Immature natural killer cell (primary cell): ENCODE measurements around the gene RRP36. TPM values are rescaled to one million over a fixed set of nuclear protein-coding genes. Genes with fewer than 3 reads are reported as not detected.
A peak's percentile ranks its signal among the peaks of the same experiment; 100 is the strongest.

Source experiments
- DNase-seq, 3 donors: peaks; one replicate each; pipeline ENCODE4 v3.0.0; 2022; ENCODE audit warnings: mixed read lengths in 1 of 3
- H3K27ac Mint-ChIP-seq, 6 donors: one replicate each; pipeline ENCODE4 v1.8.0; 2020; ENCODE audit warnings: mixed read lengths in 6 of 6, mild to moderate bottlenecking in 5 of 6, inconsistent platforms in 4 of 6, moderate library complexity in 3 of 6
- H3K27me3 Mint-ChIP-seq, 3 donors: one replicate each; pipeline ENCODE4 v1.8.0; 2020 to 2021; ENCODE audit warnings: low read depth in 3 of 3, mild to moderate bottlenecking in 3 of 3, mixed read lengths in 3 of 3, moderate library complexity in 3 of 3, inconsistent platforms in 1 of 3
- H3K36me3 Mint-ChIP-seq, 3 donors: one replicate each; pipeline ENCODE4 v1.8.0; 2020; ENCODE audit warnings: mixed read lengths in 3 of 3, inconsistent platforms in 2 of 3, mild to moderate bottlenecking in 2 of 3
- H3K4me1 Mint-ChIP-seq, 2 donors: one replicate each; pipeline ENCODE4 v1.8.0; 2020; ENCODE audit warnings: inconsistent platforms in 2 of 2, mild to moderate bottlenecking in 2 of 2, mixed read lengths in 2 of 2, moderate library complexity in 1 of 2
- H3K4me3 Mint-ChIP-seq, 5 donors: one replicate each; pipeline ENCODE4 v1.8.0; 2020; ENCODE audit warnings: mild to moderate bottlenecking in 5 of 5, mixed read lengths in 5 of 5, inconsistent platforms in 3 of 5, moderate library complexity in 3 of 5
- H3K9me3 Mint-ChIP-seq, 6 donors: one replicate each; pipeline ENCODE4 v1.8.0; 2020; ENCODE audit warnings: mild to moderate bottlenecking in 6 of 6, mixed read lengths in 6 of 6, inconsistent platforms in 4 of 6, moderate library complexity in 3 of 6
- polyA plus RNA-seq, 3 donors: library from polyadenylated mRNA; unstranded; fragments of 300-500 nt; fragmentation: Illumina TruSeq; gene quantifications; one replicate each; pipeline ENCODE4 v1.2.3, GENCODE V29; 2021

The RRP36 gene
- polyA plus RNA-seq, 3 donors from 2014 or later: 56.1 to 81.4 (median 78.9) TPM

- Mint-ChIP-seq H3K27me3 (peaks cover 0 to 8% (median 4%) of the 10 kb centered on the region in 3 donors), H3K9me3 (no peaks in the 10 kb centered on the region), H3K4me3 (peak overlapping the region; percentile 90 to 99 (median 93)), H3K27ac (peak overlapping the region; percentile 79 to 97 (median 87)), H3K4me1 (peaks cover 48 to 56% of the 10 kb centered on the region in 2 donors), H3K36me3 (peaks cover 0 to 19% (median 4%) of the 10 kb centered on the region in 3 donors)
- DNase-seq: no peak
Observed at GRCh38 chr6:43013097-43013842, 8.2 kb upstream of the RRP36 start.

GRCh38 chr6:43013843-43014433, 7.5 kb upstream of the RRP36 start, which contains the start of the genes KLHDC3 and MEA1:
KLHDC3 (plus strand) TSS chr6:43014249; CDS start chr6:43017193, 2,944 bp downstream.
MEA1 (minus strand) TSS chr6:43013946; CDS start chr6:43013813, 133 bp downstream.
- DNase-seq: peak; percentile 97 to 98 (median 98)
- Mint-ChIP-seq H3K27ac (peak within 1 kb of the TSS; percentile 79 to 97 (median 88)), H3K9me3 (no peaks in the 10 kb centered on the region), H3K4me1 (peaks cover 48 to 59% of the 10 kb centered on the region in 2 donors), H3K36me3 (peaks cover 0 to 23% (median 8%) of the 10 kb centered on the region in 3 donors), H3K27me3 (peaks cover 0 to 8% (median 4%) of the 10 kb centered on the region in 3 donors), H3K4me3 (peak within 1 kb of the TSS; percentile 90 to 99 (median 93))

- H3K36me3 Mint-ChIP-seq: peaks cover 0 to 26% (median 8%) of the 10 kb centered on the region in 3 donors
- peak overlapping the region; percentile 76 to 97 (median 88) for H3K27ac Mint-ChIP-seq
- peaks cover 48 to 59% of the 10 kb centered on the region in 2 donors for H3K4me1 Mint-ChIP-seq
- peaks cover 0 to 8% (median 4%) of the 10 kb centered on the region in 3 donors for H3K27me3 Mint-ChIP-seq
- H3K9me3 Mint-ChIP-seq: no peaks in the 10 kb centered on the region
- no peak for DNase-seq
- peak overlapping the region; percentile 90 to 99 (median 93) for H3K4me3 Mint-ChIP-seq
Observed at GRCh38 chr6:43014434-43014909, 7.0 kb upstream of the RRP36 start.

GRCh38 chr6:43016176-43016942, 5.1 kb upstream of the RRP36 start:
- Mint-ChIP-seq H3K27me3 (peaks cover 0 to 7% (median 4%) of the 10 kb centered on the region in 3 donors), H3K27ac (peak overlapping the region in 3 of 6 donors; percentile 39 to 65 (median 62)), H3K4me1 (peaks cover 54 to 58% of the 10 kb centered on the region in 2 donors), H3K4me3 (peak overlapping the region; percentile 32 to 69 (median 46)), H3K9me3 (no peaks in the 10 kb centered on the region), H3K36me3 (peaks cover 0 to 16% (median 4%) of the 10 kb centered on the region in 3 donors)
- DNase-seq: no peak

- H3K36me3 Mint-ChIP-seq: peaks cover 0 to 16% (median 4%) of the 10 kb centered on the region in 3 donors
- H3K9me3 Mint-ChIP-seq: no peaks in the 10 kb centered on the region
- no peak overlapping the region for H3K4me3 Mint-ChIP-seq
- DNase-seq: no peak
- H3K27ac Mint-ChIP-seq: no peak overlapping the region
- peaks cover 0 to 7% (median 4%) of the 10 kb centered on the region in 3 donors for H3K27me3 Mint-ChIP-seq
- H3K4me1 Mint-ChIP-seq: peaks cover 56 to 57% of the 10 kb centered on the region in 2 donors
Observed at GRCh38 chr6:43016943-43017334, 4.5 kb upstream of the RRP36 start.

- Mint-ChIP-seq H3K4me1 (peaks cover 42 to 46% of the 10 kb centered on the region in 2 donors), H3K9me3 (no peaks in the 10 kb centered on the region), H3K4me3 (peak overlapping the region in 2 of 5 donors; percentile 56 to 57), H3K27ac (no peak overlapping the region), H3K36me3 (peaks cover 2 to 17% (median 6%) of the 10 kb centered on the region in 3 donors), H3K27me3 (peaks cover 0 to 2% (median 0%) of the 10 kb centered on the region in 3 donors)
- DNase-seq: no peak
Observed at GRCh38 chr6:43019152-43019551, 2.3 kb upstream of the RRP36 start.

GRCh38 chr6:43020052-43020705, 1.2 kb upstream of the RRP36 start:
- DNase-seq: no peak
- Mint-ChIP-seq H3K27me3 (peaks cover 0 to 2% (median 0%) of the 10 kb centered on the region in 3 donors), H3K4me1 (peaks cover 41 to 42% of the 10 kb centered on the region in 2 donors), H3K9me3 (no peaks in the 10 kb centered on the region), H3K36me3 (peaks cover 6 to 27% (median 11%) of the 10 kb centered on the region in 3 donors), H3K4me3 (peak overlapping the region; percentile 58 to 99 (median 74)), H3K27ac (peak overlapping the region in 5 of 6 donors; percentile 30 to 80 (median 69))

GRCh38 chr6:43020847-43021246, 576 bp upstream of the RRP36 start:
- Mint-ChIP-seq H3K9me3 (no peaks in the 10 kb centered on the region), H3K36me3 (peaks cover 8 to 28% (median 13%) of the 10 kb centered on the region in 3 donors), H3K27ac (peak overlapping the region; percentile 69 to 88 (median 82)), H3K4me1 (peaks cover 38 to 39% of the 10 kb centered on the region in 2 donors), H3K4me3 (peak overlapping the region; percentile 82 to 99 (median 97)), H3K27me3 (peaks cover 0 to 2% (median 0%) of the 10 kb centered on the region in 3 donors)
- DNase-seq: no peak

GRCh38 chr6:43024436-43024835, 3.0 kb downstream of the RRP36 start:
- Mint-ChIP-seq H3K27me3 (no peaks in the 10 kb centered on the region), H3K36me3 (peaks cover 21 to 27% (median 22%) of the 10 kb centered on the region in 3 donors), H3K9me3 (no peaks in the 10 kb centered on the region), H3K4me3 (peak overlapping the region in 3 of 5 donors; percentile 11 to 44 (median 25)), H3K4me1 (peaks cover 21 to 29% of the 10 kb centered on the region in 2 donors), H3K27ac (peak overlapping the region in 5 of 6 donors; percentile 5 to 77 (median 53))
- no peak for DNase-seq

- no peak for DNase-seq
- Mint-ChIP-seq H3K4me1 (peaks cover 21% of the 10 kb centered on the region in 2 donors), H3K27ac (peak overlapping the region in 1 of 6 donors; percentile 17), H3K27me3 (no peaks in the 10 kb centered on the region), H3K4me3 (no peak overlapping the region), H3K36me3 (peaks cover 21 to 27% (median 27%) of the 10 kb centered on the region in 3 donors), H3K9me3 (no peaks in the 10 kb centered on the region)
Observed at GRCh38 chr6:43026365-43026764, 4.9 kb downstream of the RRP36 start.

GRCh38 chr6:43029120-43029519, 7.7 kb downstream of the RRP36 start:
- Mint-ChIP-seq H3K9me3 (no peaks in the 10 kb centered on the region), H3K27ac (no peak overlapping the region), H3K4me3 (no peak overlapping the region), H3K27me3 (no peaks in the 10 kb centered on the region), H3K4me1 (peaks cover 8 to 9% of the 10 kb centered on the region in 2 donors), H3K36me3 (peaks cover 23 to 33% (median 25%) of the 10 kb centered on the region in 3 donors)
- no peak for DNase-seq

GRCh38 chr6:43032326-43032725, 10.9 kb downstream of the RRP36 start:
- no peak for DNase-seq
- Mint-ChIP-seq H3K27me3 (no peaks in the 10 kb centered on the region), H3K4me1 (peaks cover 0 to 3% of the 10 kb centered on the region in 2 donors), H3K9me3 (no peaks in the 10 kb centered on the region), H3K27ac (no peak overlapping the region), H3K4me3 (no peak overlapping the region), H3K36me3 (peaks cover 11 to 18% (median 12%) of the 10 kb centered on the region in 3 donors)
